HepG2 (cell line): ENCODE data around the gene PDP2. TPM values are rescaled to one million over a fixed set of nuclear protein-coding genes. Genes with fewer than 3 reads are reported as not detected.

ENCODE experiments used
- AGO1 ChIP-seq: fragments of 200-400 bp; formaldehyde crosslinking; IDR thresholded peaks from 2 replicates; pipeline ENCODE4 v1.6.1; 2017; ENCODE audit warnings: mild to moderate bottlenecking, low read depth, low read length, moderate library complexity; ENCODE audit not compliant: poor library complexity, severe bottlenecking
- FLYWCH1 ChIP-seq: sonication (generic); formaldehyde crosslinking; IDR thresholded peaks from 2 replicates; pipeline ENCODE4 v1.8.1; 2023; ENCODE audit warnings: mild to moderate bottlenecking, missing genetic modification reagents
- HNRNPLL ChIP-seq: fragments of 200-400 bp; formaldehyde crosslinking; IDR thresholded peaks from 2 replicates; pipeline ENCODE4 v1.6.1; 2017; ENCODE audit warnings: mild to moderate bottlenecking, low read depth, low read length; ENCODE audit not compliant: poor library complexity, severe bottlenecking
- IRF9 ChIP-seq: sonication (generic); formaldehyde crosslinking; IDR thresholded peaks from 2 replicates; pipeline ENCODE4 v1.8.0; 2022; ENCODE audit warnings: missing genetic modification reagents, mild to moderate bottlenecking, borderline replicate concordance
- KDM5B ChIP-seq: sonication (generic); formaldehyde crosslinking; IDR thresholded peaks from 2 replicates; pipeline ENCODE4 v1.4.0; 2020; ENCODE audit warnings: missing genetic modification reagents, mild to moderate bottlenecking, borderline replicate concordance
- NFATC3 ChIP-seq: sonication (generic); formaldehyde crosslinking; IDR thresholded peaks from 2 replicates; pipeline ENCODE4 v1.5.1; 2020; ENCODE audit warnings: mild to moderate bottlenecking, missing genetic modification reagents
- RBM22 ChIP-seq: fragments of 200-400 bp; formaldehyde crosslinking; optimal IDR thresholded peaks from 2 replicates; pipeline ENCODE3; 2017; ENCODE audit warnings: mild to moderate bottlenecking, low read length, moderate library complexity
- RORA ChIP-seq: sonication (generic); formaldehyde crosslinking; IDR thresholded peaks from 2 replicates; pipeline ENCODE4 v1.5.0; 2020; ENCODE audit warnings: mild to moderate bottlenecking, missing genetic modification reagents, moderate library complexity
- SPEN ChIP-seq: sonication (generic); formaldehyde crosslinking; IDR thresholded peaks from 2 replicates; pipeline ENCODE4 v1.5.1; 2020; ENCODE audit warnings: low read depth, mild to moderate bottlenecking, missing genetic modification reagents
- ZNF10 ChIP-seq: sonication (generic); formaldehyde crosslinking; IDR thresholded peaks from 2 replicates; pipeline ENCODE4 v1.4.0; 2020; ENCODE audit warnings: mild to moderate bottlenecking, low read depth, missing genetic modification reagents, borderline replicate concordance
- ZNF441 ChIP-seq: sonication (generic); formaldehyde crosslinking; IDR thresholded peaks from 2 replicates; pipeline ENCODE4 v1.7.0; 2021; ENCODE audit warnings: missing genetic modification reagents, borderline replicate concordance
- ZNF703 ChIP-seq: sonication (generic); formaldehyde crosslinking; IDR thresholded peaks from 2 replicates; pipeline ENCODE4 v1.5.1; 2020; ENCODE audit warnings: missing genetic modification reagents, mild to moderate bottlenecking, moderate library complexity, borderline replicate concordance
- ZXDC ChIP-seq: sonication (generic); formaldehyde crosslinking; IDR thresholded peaks from 2 replicates; pipeline ENCODE4 v1.5.0; 2020; ENCODE audit warnings: mild to moderate bottlenecking, missing genetic modification reagents
- polyA plus RNA-seq, 8 experiments: library from polyadenylated mRNA; depleted of rRNA in 3 of 8; stranded (reverse) in 7 of 8; unstranded in 1 of 8; fragments of >200 nt; fragmentation: Illumina TruSeq in 4 of 8; extraction: Trizol in 4 of 8; gene quantifications; 2 replicates each; pipeline versions ENCODE4 v1.2.1 to v1.2.3, GENCODE V29; 2011 to 2016; ENCODE audit warnings: low read depth in 4 of 8, missing spikeins in 1 of 8, mixed read lengths in 1 of 8; ENCODE audit not compliant: insufficient read depth in 1 of 8
- total RNA-seq, 5 experiments: library from RNA; depleted of rRNA; stranded (reverse); fragments of >200 nt; fragmentation: Illumina TruSeq; extraction: Trizol; gene quantifications; 2 replicates each; pipeline ENCODE4 v1.2.3, GENCODE V29; 2016; ENCODE audit warnings: low read depth in 1 of 5
- TF ChIP-seq, protein P1 (sequence below): sonication (generic); formaldehyde crosslinking; IDR thresholded peaks from 2 replicates; pipeline ENCODE4 v1.8.1; 2023; ENCODE audit warnings: mild to moderate bottlenecking, inconsistent platforms, moderate library complexity, missing genetic modification reagents, borderline replicate concordance
- TF ChIP-seq, protein P2 (sequence below): sonication (generic); formaldehyde crosslinking; IDR thresholded peaks from 2 replicates; pipeline ENCODE4 v1.5.1; 2020; ENCODE audit warnings: mild to moderate bottlenecking, missing genetic modification reagents, borderline replicate concordance
- TF ChIP-seq, protein P3 (sequence below): sonication (generic); formaldehyde crosslinking; IDR thresholded peaks from 2 replicates; pipeline ENCODE4 v1.9.0; 2022; ENCODE audit warnings: low read depth, missing genetic modification reagents
- TF ChIP-seq, protein P4 (sequence below): fragments of 450-650 bp; IDR thresholded peaks from 2 replicates; pipeline ENCODE4 v1.6.1; 2017

The PDP2 gene
- total and polyA plus RNA-seq, 2 of the 13 experiments (the other 11 are each of a cell fraction or from before 2014, with no cell fraction given) = 12.8 to 15.8 TPM

- TF ChIP-seq HNRNPLL (peak; percentile 79), SPEN (peak; percentile 87), ZXDC (CRISPR knock-in tag) (peak; percentile 78; the same call in 1 of the 2 replicates), IRF9 (CRISPR knock-in tag) (peak; percentile 99), KDM5B (CRISPR knock-in tag) (peak; percentile 99), ZNF703 (CRISPR knock-in tag) (peak; percentile 96), FLYWCH1 (CRISPR knock-in tag) (0 out of 2 replicates have a peak, but pooled peaks have one; percentile 63), ZNF441 (peak; percentile 82), RBM22 (no peak), NFATC3 (peak; percentile 72; the same call in 1 of the 2 replicates), AGO1 (peak; percentile 32), ZNF10 (CRISPR knock-in tag) (no peak), RORA (CRISPR knock-in tag) (no peak)
- TF ChIP-seq, protein P1, sequence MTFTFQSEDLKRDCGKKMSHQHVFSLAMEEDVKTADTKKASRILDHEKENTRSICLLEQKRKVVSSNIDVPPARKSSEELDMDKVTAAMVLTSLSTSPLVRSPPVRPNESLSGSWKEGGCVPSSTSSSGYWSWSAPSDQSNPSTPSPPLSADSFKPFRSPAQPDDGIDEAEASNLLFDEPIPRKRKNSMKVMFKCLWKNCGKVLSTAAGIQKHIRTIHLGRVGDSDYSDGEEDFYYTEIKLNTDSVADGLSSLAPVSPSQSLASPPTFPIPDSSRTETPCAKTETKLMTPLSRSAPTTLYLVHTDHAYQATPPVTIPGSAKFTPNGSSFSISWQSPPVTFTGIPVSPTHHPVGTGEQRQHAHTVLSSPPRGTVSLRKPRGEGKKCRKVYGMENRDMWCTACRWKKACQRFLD (CRISPR knock-in tag) = peak; percentile 92
- TF ChIP-seq, protein P2, sequence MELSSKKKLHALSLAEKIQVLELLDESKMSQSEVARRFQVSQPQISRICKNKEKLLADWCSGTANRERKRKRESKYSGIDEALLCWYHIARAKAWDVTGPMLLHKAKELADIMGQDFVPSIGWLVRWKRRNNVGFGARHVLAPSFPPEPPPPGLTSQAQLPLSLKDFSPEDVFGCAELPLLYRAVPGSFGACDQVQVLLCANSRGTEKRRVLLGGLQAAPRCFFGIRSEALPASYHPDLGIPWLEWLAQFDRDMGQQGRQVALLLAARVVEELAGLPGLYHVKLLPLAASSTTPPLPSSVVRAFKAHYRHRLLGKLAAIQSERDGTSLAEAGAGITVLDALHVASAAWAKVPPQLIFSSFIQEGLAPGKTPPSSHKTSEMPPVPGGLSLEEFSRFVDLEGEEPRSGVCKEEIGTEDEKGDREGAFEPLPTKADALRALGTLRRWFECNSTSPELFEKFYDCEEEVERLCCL (CRISPR knock-in tag) = peak; percentile 82; the same call in 1 of the 2 replicates
- TF ChIP-seq, protein P3, sequence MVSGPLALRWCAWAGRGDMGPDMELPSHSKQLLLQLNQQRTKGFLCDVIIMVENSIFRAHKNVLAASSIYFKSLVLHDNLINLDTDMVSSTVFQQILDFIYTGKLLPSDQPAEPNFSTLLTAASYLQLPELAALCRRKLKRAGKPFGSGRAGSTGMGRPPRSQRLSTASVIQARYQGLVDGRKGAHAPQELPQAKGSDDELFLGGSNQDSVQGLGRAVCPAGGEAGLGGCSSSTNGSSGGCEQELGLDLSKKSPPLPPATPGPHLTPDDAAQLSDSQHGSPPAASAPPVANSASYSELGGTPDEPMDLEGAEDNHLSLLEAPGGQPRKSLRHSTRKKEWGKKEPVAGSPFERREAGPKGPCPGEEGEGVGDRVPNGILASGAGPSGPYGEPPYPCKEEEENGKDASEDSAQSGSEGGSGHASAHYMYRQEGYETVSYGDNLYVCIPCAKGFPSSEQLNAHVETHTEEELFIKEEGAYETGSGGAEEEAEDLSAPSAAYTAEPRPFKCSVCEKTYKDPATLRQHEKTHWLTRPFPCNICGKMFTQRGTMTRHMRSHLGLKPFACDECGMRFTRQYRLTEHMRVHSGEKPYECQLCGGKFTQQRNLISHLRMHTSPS (CRISPR knock-in tag) = peak; percentile 57
- TF ChIP-seq, protein P4, sequence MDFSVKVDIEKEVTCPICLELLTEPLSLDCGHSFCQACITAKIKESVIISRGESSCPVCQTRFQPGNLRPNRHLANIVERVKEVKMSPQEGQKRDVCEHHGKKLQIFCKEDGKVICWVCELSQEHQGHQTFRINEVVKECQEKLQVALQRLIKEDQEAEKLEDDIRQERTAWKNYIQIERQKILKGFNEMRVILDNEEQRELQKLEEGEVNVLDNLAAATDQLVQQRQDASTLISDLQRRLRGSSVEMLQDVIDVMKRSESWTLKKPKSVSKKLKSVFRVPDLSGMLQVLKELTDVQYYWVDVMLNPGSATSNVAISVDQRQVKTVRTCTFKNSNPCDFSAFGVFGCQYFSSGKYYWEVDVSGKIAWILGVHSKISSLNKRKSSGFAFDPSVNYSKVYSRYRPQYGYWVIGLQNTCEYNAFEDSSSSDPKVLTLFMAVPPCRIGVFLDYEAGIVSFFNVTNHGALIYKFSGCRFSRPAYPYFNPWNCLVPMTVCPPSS = no peak
These were observed at the start of gene PDP2 (continued) for GRCh38 chr16:66880288-66881013.
